Activated naive CD4-positive, alpha-beta T cell (primary cell): ENCODE measurements around the gene CACNA2D4.

Source experiments
- DNase-seq, 4 experiments: peaks; one replicate each; lab custom pipeline; 2025; lab: John Stamatoyannopoulos, UW

The CACNA2D4 gene

GRCh38 chr12:1778911-1779310 is 139.5 kb downstream of the CACNA2D4 start:
- DNase-seq: no peak

GRCh38 chr12:1777798-1778197 is 140.7 kb downstream of the CACNA2D4 start:
- DNase-seq: no peak

GRCh38 chr12:1776170-1776921 is 142.1 kb downstream of the CACNA2D4 start:
- DNase-seq: no peak

GRCh38 chr12:1773937-1774655 is 144.4 kb downstream of the CACNA2D4 start:
- no peak for DNase-seq

- DNase-seq: no peak
Observed at GRCh38 chr12:1769809-1770494, 148.5 kb downstream of the CACNA2D4 start.

GRCh38 chr12:1768615-1769014 is 149.8 kb downstream of the CACNA2D4 start:
- no peak for DNase-seq

- no peak for DNase-seq
Observed at GRCh38 chr12:1767407-1768090, 150.9 kb downstream of the CACNA2D4 start.

- DNase-seq: no peak
Observed at GRCh38 chr12:1766110-1766509, 152.3 kb downstream of the CACNA2D4 start.

- no peak for DNase-seq
Observed at GRCh38 chr12:1763153-1763552, 155.3 kb downstream of the CACNA2D4 start.

- DNase-seq: no peak
Observed at GRCh38 chr12:1761857-1762256, 156.6 kb downstream of the CACNA2D4 start.

GRCh38 chr12:1760566-1761382 is 157.7 kb downstream of the CACNA2D4 start:
- DNase-seq: no peak

- DNase-seq: no peak
Observed at GRCh38 chr12:1758887-1759286, 159.6 kb downstream of the CACNA2D4 start.

- DNase-seq: no peak
Observed at GRCh38 chr12:1758376-1758775, 160.1 kb downstream of the CACNA2D4 start.

- no peak for DNase-seq
Observed at GRCh38 chr12:1750300-1750699, 168.2 kb downstream of the CACNA2D4 start.

GRCh38 chr12:1749019-1749418 is 169.4 kb downstream of the CACNA2D4 start:
- no peak for DNase-seq

GRCh38 chr12:1747609-1748008 is 170.8 kb downstream of the CACNA2D4 start:
- no peak for DNase-seq

GRCh38 chr12:1744932-1745331 is 173.5 kb downstream of the CACNA2D4 start:
- DNase-seq: no peak
